Measurements from ENCODE around the gene PIH1D1. TPM values are rescaled to one million over a fixed set of nuclear protein-coding genes. Genes with fewer than 3 reads are reported as not detected.
A peak's percentile ranks its signal among the peaks of the same experiment; 100 is the strongest.

PIH1D1 gene
- total and polyA plus RNA-seq, 10 of the 15 experiments (the other 5 are each of a cell fraction or from before 2014, with no cell fraction given), result 16.1 to 153 (median 106) TPM

- TF ChIP-seq NFXL1 (IDR thresholded peaks at IDR 0.05; ENCODE audit: borderline replicate concordance), result no peak
- TF ChIP-seq JUNB (IDR thresholded peaks at IDR 0.05), result no peak
- no peak for TF ChIP-seq RAD21 (IDR thresholded peaks at IDR 0.05; ENCODE audit: insufficient read depth, low read depth, low read length)
- TF ChIP-seq, protein P1, sequence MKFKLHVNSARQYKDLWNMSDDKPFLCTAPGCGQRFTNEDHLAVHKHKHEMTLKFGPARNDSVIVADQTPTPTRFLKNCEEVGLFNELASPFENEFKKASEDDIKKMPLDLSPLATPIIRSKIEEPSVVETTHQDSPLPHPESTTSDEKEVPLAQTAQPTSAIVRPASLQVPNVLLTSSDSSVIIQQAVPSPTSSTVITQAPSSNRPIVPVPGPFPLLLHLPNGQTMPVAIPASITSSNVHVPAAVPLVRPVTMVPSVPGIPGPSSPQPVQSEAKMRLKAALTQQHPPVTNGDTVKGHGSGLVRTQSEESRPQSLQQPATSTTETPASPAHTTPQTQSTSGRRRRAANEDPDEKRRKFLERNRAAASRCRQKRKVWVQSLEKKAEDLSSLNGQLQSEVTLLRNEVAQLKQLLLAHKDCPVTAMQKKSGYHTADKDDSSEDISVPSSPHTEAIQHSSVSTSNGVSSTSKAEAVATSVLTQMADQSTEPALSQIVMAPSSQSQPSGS (IDR thresholded peaks at IDR 0.05; ENCODE audit: low read length), result no peak
- no peak for TF ChIP-seq ZNF217 (IDR thresholded peaks at IDR 0.05)
- no peak for TF ChIP-seq PAX5 (IDR thresholded peaks at IDR 0.05; ENCODE audit: borderline replicate concordance, low read depth, low read length)
- no peak for TF ChIP-seq MYC (IDR thresholded peaks at IDR 0.05; ENCODE audit: insufficient read depth, insufficient read length, insufficient replicate concordance, low read length, severe bottlenecking)
- no peak for TF ChIP-seq CEBPB (IDR thresholded peaks at IDR 0.05; ENCODE audit: borderline replicate concordance in 1 of 2, low read depth in 2 of 2, low read length in 2 of 2)
- TF ChIP-seq RAD51 (IDR thresholded peaks at IDR 0.05), result no peak
- TF ChIP-seq SIN3A (IDR thresholded peaks at IDR 0.05; ENCODE audit: low read depth, low read length), result 0 out of 2 replicates have a peak, but pooled peaks have one; percentile 31
- TF ChIP-seq POU2F2 (IDR thresholded peaks at IDR 0.05; ENCODE audit: borderline replicate concordance, low read depth, low read length), result peak; percentile 25; the same call in 2 of the 3 replicates
- TF ChIP-seq ZNF687 (IDR thresholded peaks at IDR 0.05), result no peak
- no peak for TF ChIP-seq SUZ12 (IDR thresholded peaks at IDR 0.05; ENCODE audit: unreplicated experiment)
- peak; percentile 20; the same call in 1 of the 2 replicates for TF ChIP-seq EED (IDR thresholded peaks at IDR 0.05; ENCODE audit: low read depth)
- TF ChIP-seq RCOR1 (conservative IDR thresholded peaks at IDR 0.05; ENCODE audit: low read depth, low read length), result 0 out of 2 replicates have a peak, but pooled peaks have one; percentile 69
- TF ChIP-seq SMC3 (IDR thresholded peaks at IDR 0.05; ENCODE audit: borderline replicate concordance, low read length), result no peak
- TF ChIP-seq PRDM15 (CRISPR knock-in tag; IDR thresholded peaks at IDR 0.05), result no peak
- TF ChIP-seq ZBTB33 (IDR thresholded peaks at IDR 0.05), result no peak
- no peak for TF ChIP-seq MEF2A (IDR thresholded peaks at IDR 0.05; ENCODE audit: insufficient read depth, low read depth, low read length)
Measured at GRCh38 chr19:49451430-49452181, at the start of gene PIH1D1 (continued).
